Measurements from ENCODE around the gene VAV1.
"Not testable (repeated sequence)": the region's sequence is repeated elsewhere in the genome, so short reads cannot be mapped to it uniquely, and the experiment has no call there.

VAV1 gene

DNA sequence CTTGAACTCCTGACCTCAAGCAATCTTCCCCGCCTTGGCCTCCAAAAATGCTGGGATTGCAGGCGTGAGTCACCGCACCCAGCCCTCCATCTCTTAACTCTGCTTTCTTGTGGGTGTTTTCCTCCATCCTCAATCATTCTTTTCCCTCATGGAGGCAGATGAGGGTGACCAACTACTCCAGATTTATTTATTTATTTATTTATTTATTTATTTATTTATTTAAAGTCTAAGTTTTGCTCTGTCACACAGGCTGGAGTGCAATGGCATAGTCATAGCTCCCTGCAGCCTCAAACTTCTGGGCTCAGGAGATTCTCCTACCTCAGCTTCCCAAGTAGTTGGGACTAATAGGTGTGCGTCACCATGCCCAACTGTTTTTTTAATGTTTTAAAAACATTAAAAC is 14.9 kb downstream of the VAV1 start:
- DNase-seq (ENCODE audit: low spot score) = no peak

DNA sequence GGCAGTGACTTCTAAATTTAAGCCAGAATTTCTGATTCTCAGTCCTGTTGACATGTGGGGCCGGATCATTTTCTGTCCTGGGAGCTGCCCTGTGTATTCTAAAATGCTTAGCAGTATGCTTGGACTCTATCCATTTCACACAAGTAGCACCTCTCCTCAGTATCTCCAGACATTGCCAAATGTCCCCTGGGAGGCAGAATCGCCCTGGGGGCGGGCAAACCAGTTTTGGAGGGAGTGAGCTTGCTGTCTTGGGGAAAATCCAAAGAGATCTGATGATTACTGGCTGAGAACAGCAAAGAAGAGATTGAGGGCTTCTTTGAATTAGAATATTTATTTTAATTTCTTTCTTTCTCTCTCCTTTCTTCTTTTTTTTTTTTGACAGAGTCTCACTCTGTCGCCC is 16.4 kb downstream of the VAV1 start:
- DNase-seq (ENCODE audit: low spot score) = no peak

DNA sequence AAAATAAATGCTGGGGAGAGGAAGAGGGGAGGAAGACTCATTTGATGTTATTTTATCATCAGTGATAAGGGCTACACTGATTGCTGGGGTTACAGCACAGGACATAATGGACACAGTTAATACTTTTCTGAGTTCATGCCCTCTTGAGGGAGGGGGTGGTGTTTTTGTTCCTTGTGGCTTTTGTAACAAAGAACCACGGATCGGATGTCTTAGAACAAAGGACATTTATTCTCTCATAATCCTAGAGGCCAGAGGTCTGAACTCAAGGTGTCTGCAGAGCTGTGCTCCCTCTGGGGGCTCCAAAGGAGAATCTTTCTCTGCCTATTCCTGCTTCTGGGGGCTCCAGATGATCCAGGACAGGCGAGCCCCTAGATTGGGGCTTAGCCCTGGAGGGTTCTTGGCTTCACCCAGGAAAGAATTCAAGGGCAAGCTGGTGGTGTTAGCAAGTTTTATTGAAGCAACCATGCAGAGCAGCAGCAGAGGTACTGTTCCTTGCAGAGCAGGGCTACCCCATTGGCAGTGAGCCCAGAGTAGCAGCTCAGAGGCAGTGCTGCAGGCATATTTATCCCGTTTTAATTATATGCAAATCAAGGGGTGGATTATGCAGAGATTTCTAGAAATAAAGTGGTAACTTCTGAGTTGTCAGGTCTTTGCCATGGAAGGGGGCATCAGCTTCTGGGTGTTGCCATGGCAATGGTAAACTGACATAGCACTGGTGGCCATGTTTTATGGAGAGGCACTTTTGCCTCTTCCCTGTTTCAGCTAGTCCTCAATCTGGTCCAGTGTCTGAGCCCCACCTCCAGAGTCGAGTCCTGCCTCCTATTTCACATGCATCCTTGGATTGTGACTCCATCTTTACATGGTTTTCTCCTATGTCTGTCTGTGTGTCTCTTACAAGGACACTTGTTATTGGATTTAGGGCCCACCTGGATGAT is 18.0 kb downstream of the VAV1 start:
- DNase-seq (ENCODE audit: low spot score) = no peak

DNA sequence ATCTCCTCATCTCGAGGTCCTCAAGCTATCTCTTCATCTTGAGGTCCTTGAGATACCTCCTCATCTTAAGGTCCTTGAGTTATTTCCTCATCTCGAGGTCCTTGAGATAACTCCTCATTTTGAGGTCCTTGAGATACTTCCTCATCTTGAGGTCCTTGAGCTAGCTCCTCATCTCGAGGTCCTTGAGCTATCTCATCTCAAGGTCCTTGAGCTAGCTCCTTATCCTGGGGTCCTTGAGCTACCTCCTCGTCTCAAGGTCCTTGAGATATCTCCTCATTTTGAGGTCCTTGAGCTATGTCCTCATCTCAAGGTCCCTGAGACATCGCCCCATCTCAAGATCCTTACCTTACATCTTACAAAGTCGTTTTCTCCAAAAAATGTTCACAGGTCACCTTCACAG is 18.7 kb downstream of the VAV1 start:
- no peak for DNase-seq (ENCODE audit: low spot score)

DNA sequence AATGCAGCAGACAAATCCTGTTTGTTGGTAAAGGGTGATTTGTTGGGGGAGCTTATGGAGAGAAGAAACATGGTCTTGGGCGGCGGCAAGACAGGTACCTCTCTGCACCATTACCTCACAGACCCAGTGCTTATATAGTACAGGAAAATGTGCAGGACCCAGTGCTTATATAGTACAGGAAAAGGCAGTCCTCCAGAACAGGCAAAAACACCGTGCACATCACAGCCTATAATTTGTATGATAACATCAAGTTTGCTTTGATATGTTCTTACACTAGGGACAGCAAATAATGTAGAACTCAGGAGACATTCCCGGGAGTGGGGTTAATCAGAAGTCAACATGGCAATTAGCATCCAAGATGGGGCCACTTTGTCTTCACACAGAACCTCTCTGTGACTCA is 20.9 kb downstream of the VAV1 start:
- no peak for DNase-seq (ENCODE audit: low spot score)

- no peak for DNase-seq (ENCODE audit: low spot score)
Observed at GRCh38 chr19:6793973-6794372, 21.5 kb downstream of the VAV1 start.

GRCh38 chr19:6794686-6795431 is 22.4 kb downstream of the VAV1 start:
- no peak for DNase-seq (ENCODE audit: low spot score)

GRCh38 chr19:6796278-6796677 is 23.8 kb downstream of the VAV1 start:
- DNase-seq (ENCODE audit: low spot score) = no peak

GRCh38 chr19:6797646-6798045 is 25.1 kb downstream of the VAV1 start:
- DNase-seq (ENCODE audit: low spot score) = no peak

DNA sequence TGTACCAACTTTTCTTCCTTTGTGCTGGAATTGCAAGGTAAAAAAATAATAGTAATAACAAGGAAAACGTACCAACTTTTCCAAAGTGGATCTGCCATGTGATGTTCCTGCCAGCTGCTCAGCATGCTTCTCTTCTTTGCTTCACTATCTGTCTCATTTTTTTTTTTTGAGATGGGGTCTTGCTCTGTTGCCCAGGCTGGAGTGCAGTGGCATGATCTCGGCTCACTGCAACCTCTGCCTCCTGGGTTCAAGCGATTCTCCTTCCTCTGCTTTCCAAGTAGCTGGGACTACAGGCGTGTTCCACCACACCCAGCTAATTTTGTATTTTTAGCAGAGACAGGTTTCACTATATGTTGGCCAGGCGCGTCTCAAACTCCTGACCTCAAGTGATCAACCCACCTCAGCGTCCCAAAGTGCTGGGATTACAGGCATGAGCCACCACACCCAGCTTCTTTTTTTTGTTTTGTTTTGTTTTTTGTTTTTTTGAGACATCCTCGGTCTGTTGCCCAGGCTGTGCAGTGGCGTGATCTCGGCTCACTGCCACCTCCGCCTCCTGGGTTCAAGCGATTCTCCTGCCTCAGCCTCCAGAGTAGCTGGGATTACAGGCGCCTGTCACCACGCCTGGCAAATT is 27.8 kb downstream of the VAV1 start:
- DNase-seq (ENCODE audit: low spot score) = not testable (repeated sequence)

DNA sequence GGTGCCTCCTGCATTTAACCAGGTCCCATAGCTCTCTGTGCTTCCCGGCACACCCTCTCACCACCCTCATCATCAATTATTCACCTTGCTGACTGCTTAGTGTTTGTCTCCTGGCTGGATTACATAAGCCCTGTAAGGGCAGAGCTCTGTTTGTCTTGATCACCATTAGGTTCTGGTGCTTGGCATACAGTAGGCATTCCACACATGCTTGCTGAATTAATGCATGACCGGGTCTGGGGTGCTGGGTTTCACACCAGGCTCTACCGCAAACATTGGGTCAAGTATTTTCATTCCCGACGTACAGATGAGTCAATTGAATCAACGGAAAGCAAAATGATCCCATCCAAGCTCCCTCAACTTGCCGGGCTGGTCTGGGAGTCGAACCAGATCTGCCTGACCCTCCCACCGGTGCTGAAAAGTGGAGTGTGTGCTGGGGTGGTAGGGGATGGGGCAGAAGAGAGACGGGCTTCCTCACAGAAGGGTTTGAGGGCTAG is 28.5 kb downstream of the VAV1 start:
- no peak for DNase-seq (ENCODE audit: low spot score)

DNA sequence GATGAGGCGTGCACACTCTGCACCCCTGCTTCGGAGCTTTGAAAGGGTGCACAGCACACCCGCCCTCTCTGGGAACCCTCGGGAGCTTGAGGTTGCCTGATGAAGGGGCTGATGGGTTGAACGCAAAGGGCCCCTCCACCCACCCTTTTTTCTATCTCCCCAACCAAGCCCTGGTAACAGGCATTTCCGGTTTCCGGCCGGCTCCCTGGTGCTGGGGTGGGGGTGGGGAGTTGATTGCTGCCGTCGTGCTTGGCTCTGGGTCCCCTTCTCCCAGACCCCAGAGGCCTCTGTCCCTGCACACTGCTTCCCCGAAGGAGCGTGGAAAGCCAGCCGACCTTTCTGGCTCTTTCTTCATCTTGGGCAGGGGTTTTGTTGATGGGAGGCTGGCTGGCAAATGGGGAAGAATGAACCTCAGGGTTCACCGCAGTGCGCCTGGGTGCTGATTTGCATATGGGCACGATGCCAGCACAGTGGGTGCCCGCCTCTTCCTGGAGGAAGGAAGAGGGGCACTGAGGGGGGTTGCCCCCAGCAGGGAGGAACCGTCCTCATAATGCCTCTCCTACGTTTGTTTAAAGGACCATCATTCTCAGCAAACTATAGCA is 29.1 kb downstream of the VAV1 start:
- DNase-seq (ENCODE audit: low spot score) = no peak

- DNase-seq (ENCODE audit: low spot score) = no peak
Observed at GRCh38 chr19:6802336-6803035, 30.0 kb downstream of the VAV1 start.

DNA sequence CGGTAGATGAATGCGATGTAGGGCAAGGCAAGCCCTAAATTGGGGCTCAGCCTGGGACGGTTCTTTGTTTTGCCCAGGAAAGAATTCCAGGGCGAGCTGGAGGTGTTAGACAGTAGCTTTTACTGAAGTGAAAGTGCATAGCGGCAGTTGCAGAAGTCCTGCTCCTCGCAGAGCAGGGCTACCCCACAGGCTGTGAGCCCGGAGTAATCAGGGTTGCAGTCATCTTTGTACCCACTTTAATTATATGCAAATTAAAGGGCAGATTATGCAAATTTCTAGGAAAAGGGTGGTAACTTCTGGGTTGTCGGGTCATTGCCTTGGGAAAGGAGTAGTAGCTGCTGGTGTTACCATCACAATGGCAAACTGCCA is 30.5 kb downstream of the VAV1 start:
- no peak for DNase-seq (ENCODE audit: low spot score)

DNA sequence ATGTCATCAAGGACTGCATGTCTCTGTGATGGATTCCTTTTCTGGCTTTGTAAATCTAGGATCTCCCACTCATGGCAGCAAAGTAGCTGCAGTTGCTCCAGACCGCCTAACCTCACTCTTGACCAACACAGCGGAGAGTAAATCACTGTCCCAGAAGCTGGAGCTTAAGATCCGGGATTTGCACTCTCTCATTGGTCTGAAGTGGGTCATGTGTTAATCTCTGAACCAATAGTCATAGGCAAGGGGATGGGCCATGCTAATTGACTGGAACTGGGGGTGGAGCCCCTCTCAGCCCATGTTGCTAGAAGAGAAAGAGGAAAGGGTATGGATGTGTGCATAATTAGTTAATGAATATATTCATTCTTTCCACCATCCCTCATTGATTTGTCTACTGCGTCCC is 34.0 kb downstream of the VAV1 start:
- DNase-seq (ENCODE audit: low spot score) = no peak

DNA sequence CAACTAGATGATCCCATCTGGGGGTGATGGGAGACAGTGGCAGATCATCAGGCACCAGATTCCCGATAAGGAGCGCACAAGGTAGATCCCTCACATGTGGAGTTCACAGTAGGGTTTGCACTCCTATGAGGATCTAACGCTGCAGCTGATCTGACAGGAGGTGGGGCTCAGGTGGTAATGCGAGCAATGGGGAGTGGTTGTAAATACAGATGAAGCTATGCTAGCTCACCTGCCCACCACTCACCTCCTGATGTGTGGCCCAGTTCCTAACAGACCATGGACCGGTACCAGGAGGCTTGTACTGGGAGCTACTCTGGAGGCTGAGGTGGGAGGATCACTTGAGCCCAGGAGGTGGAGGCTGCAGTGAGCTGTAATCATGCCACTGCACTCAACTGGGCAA is 34.8 kb downstream of the VAV1 start:
- DNase-seq (ENCODE audit: low spot score) = no peak

GRCh38 chr19:6808494-6808893 is 36.0 kb downstream of the VAV1 start:
- no peak for DNase-seq (ENCODE audit: low spot score)

DNA sequence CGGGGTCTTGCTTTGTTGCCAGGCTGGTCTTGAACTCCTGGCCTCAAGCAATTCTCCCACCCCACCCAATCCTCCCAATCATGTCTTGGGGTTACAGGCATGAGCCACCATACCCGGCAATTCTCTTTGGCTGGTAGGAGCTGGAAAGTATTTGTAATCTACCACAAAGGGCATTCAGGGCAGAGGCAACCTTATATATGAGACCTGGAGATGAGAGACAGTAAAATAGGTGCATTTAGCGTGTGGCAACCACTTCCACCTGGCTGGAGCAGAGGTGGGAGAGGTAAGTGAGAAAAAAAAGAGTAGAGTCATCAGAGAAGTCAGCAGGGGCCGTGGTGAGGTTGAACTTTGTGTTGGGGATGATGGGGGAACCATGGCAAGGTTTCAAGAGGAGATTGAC is 36.8 kb downstream of the VAV1 start:
- no peak for DNase-seq (ENCODE audit: low spot score)

DNA sequence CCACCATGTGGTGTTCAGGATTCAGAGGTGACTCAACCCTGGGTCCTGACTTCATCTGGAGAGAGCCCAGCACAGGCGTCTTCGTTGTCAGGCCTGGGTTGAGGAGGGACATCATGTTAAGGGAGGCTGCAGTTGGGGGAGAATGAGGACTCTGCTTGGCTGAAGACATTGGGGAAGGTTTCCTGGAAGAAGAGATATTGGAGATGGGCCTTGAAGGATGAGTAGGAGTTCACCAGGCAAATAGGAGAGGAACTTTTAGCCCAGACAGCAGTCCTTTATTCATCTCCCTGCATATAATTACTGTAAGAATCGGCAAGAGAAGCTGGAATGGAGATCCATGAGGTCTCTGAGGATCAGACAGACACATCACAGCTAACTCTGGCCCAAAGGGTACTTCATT is 38.9 kb downstream of the VAV1 start:
- DNase-seq (ENCODE audit: low spot score) = no peak

DNA sequence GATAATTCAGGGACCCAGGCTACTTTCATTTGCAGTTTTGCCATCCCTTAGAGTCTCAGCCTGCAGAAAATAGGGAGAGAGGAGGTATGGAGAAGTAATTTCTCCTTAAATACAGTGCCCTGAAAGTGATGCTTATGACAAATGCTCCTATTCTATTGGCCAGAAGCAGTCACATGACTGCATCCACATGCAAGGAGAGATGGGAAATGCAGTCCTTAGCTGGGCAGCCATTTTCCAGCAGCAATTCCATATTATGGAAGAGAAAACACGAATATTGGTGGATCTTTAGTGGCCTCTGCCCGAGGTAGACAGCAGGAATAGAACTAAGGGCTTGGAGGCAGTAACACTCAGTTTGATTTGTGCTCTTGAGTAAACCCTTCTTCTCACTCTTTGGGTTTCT is 39.4 kb downstream of the VAV1 start:
- peak; percentile 69 for DNase-seq (ENCODE audit: low spot score)

- no peak for DNase-seq (ENCODE audit: low spot score)
Observed at GRCh38 chr19:6812612-6813011, 40.1 kb downstream of the VAV1 start.

Data from SK-N-DZ (cell line).